IPS-15b (cell line): ENCODE results near the gene KCNA5.

Experiments
- H3K27me3 ChIP-seq: one replicate; pipeline ENCODE4 v1.6.1; 2013; ENCODE audit warnings: low read length; ENCODE audit not compliant: control insufficient read depth, insufficient read depth
- H3K36me3 ChIP-seq: one replicate; pipeline ENCODE4 v1.6.1; 2013; ENCODE audit warnings: low read length; ENCODE audit not compliant: control insufficient read depth, insufficient read depth
- H3K4me1 ChIP-seq: one replicate; pipeline ENCODE4 v1.6.1; 2013; ENCODE audit warnings: mild to moderate bottlenecking, low read length; ENCODE audit not compliant: control insufficient read depth, insufficient read depth
- H3K4me3 ChIP-seq: one replicate; pipeline ENCODE4 v1.5.1; 2013; ENCODE audit warnings: low read depth, low read length
- H3K9ac ChIP-seq: one replicate; pipeline ENCODE4 v1.6.1; 2013; ENCODE audit warnings: low read depth, mild to moderate bottlenecking, low read length
- H3K9me3 ChIP-seq: one replicate; pipeline ENCODE4 v1.6.1; 2013; ENCODE audit warnings: mild to moderate bottlenecking, low read length; ENCODE audit not compliant: control insufficient read depth, insufficient read depth

The KCNA5 gene

GRCh38 chr12:5047094-5047493 is 3.4 kb downstream of the KCNA5 start:
- peaks cover 8% of the 10 kb centered on the region for H3K4me1 ChIP-seq
- H3K27me3 ChIP-seq: peaks cover 54% of the 10 kb centered on the region
- H3K9me3 ChIP-seq: no peaks in the 10 kb centered on the region
- no peak overlapping the region for H3K4me3 ChIP-seq
- no peak overlapping the region for H3K9ac ChIP-seq
- H3K36me3 ChIP-seq: no peaks in the 10 kb centered on the region

GRCh38 chr12:5047729-5048128 is 4.0 kb downstream of the KCNA5 start:
- H3K36me3 ChIP-seq: no peaks in the 10 kb centered on the region

DNA sequence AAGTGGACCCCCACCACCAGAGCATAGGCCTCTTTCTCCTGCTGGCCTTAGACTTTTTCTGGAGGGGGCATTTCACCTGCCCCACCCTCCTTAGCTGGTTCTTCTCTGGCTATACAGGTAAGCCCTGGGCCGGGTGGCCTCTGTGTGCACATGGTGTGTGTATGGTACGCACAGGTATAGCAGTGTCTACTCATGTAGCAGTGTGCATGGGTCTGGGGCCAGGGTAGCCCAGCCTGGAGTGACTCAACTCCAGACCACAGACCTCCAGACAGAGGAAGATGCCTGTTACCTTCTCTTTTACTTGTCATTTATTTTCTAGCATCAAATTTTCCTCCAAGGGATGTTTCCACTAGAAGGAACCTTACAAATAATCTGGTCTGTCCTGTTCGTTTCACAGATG is 6.9 kb downstream of the KCNA5 start:
- Histone ChIP-seq H3K9ac (no peak overlapping the region), H3K27me3 (peaks cover 25% of the 10 kb centered on the region), H3K4me3 (no peak overlapping the region), H3K36me3 (no peaks in the 10 kb centered on the region), H3K9me3 (no peaks in the 10 kb centered on the region), H3K4me1 (peaks cover 5% of the 10 kb centered on the region)

More at GRCh38 chr12:5047729-5048128, 4.0 kb downstream of the KCNA5 start:
- Histone ChIP-seq H3K4me1 (peaks cover 8% of the 10 kb centered on the region), H3K9me3 (no peaks in the 10 kb centered on the region), H3K27me3 (peaks cover 49% of the 10 kb centered on the region), H3K9ac (no peak overlapping the region), H3K4me3 (no peak overlapping the region)

DNA sequence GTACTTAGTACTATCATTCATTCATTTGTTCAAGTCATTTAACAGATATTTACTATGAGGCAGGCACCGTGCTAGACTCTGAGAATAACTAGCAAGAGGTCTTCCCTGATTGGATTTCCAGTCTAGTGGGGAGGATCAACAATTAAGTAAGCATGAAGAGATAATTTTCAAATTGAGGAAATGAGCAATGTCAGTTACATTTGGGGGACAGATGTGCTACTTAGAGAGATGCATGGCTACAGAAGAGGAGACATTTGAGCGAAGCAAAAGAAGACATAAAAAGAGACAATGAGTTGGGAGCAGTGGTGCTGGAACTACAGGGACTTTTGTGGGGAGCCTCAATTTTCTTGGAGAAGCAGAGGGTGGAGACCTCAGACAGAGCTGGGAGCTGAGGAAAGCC is 7.7 kb downstream of the KCNA5 start:
- Histone ChIP-seq H3K4me3 (no peak overlapping the region), H3K27me3 (peaks cover 17% of the 10 kb centered on the region), H3K4me1 (peaks cover 5% of the 10 kb centered on the region), H3K9ac (no peak overlapping the region), H3K36me3 (no peaks in the 10 kb centered on the region), H3K9me3 (no peaks in the 10 kb centered on the region)

- peaks cover 12% of the 10 kb centered on the region for H3K27me3 ChIP-seq
- H3K4me1 ChIP-seq: peaks cover 5% of the 10 kb centered on the region
- no peaks in the 10 kb centered on the region for H3K36me3 ChIP-seq
- H3K9ac ChIP-seq: no peak overlapping the region
- H3K9me3 ChIP-seq: no peaks in the 10 kb centered on the region
- H3K4me3 ChIP-seq: no peak overlapping the region
These were observed 8.2 kb downstream of the KCNA5 start for GRCh38 chr12:5051913-5052312.

GRCh38 chr12:5052348-5052747 is 8.7 kb downstream of the KCNA5 start:
- H3K9ac ChIP-seq: no peak overlapping the region
- peaks cover 8% of the 10 kb centered on the region for H3K27me3 ChIP-seq
- H3K4me1 ChIP-seq: peaks cover 2% of the 10 kb centered on the region
- H3K4me3 ChIP-seq: no peak overlapping the region
- no peaks in the 10 kb centered on the region for H3K9me3 ChIP-seq
- no peaks in the 10 kb centered on the region for H3K36me3 ChIP-seq

DNA sequence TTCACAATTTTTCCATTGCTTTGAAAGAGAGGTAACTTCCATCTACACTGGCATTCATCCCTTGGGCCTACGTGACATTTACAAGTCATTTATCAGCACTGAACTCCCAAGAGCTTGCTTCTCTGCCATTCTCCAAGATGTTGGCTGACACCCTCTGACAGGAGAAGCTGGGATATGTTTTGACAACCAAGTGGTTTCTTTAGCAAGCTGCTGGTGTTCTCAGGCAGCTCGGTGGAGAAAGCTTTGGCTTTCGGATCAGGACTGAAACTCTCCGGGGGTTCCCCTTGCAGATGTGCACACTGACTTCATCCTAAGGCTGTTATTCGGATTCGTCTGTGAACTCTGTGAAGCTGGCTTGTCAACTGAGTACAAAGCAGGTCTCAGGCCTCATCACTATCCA is 15.7 kb downstream of the KCNA5 start:
- Histone ChIP-seq H3K4me3 (no peak overlapping the region), H3K9ac (no peak overlapping the region), H3K4me1 (no peaks in the 10 kb centered on the region), H3K9me3 (no peaks in the 10 kb centered on the region), H3K36me3 (no peaks in the 10 kb centered on the region), H3K27me3 (peaks cover 7% of the 10 kb centered on the region)

DNA sequence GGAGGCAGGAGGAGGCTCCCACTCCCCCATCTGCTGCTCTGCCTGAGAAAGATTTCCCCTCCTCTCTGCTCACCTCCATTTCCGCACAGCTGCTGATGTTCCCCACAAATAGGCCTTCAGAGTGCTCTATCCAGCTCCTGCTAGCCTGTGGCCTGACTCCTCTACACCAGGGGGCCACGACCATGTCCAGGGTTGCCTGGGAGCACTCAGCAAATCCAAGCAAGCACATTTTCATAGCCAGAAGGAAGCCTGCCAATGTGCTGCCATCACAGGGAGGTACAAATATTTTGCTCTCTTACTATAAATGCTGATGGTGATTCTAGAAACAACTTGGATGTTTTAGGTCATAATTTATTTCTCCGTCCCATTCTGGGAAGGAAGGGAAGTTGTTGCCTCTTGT is 17.3 kb downstream of the KCNA5 start:
- Histone ChIP-seq H3K9ac (no peak overlapping the region), H3K36me3 (no peaks in the 10 kb centered on the region), H3K4me3 (no peak overlapping the region), H3K27me3 (peaks cover 8% of the 10 kb centered on the region), H3K9me3 (no peaks in the 10 kb centered on the region), H3K4me1 (no peaks in the 10 kb centered on the region)

- no peak overlapping the region for H3K9ac ChIP-seq
- H3K9me3 ChIP-seq: no peaks in the 10 kb centered on the region
- no peaks in the 10 kb centered on the region for H3K4me1 ChIP-seq
- H3K4me3 ChIP-seq: no peak overlapping the region
- H3K27me3 ChIP-seq: peaks cover 8% of the 10 kb centered on the region
- H3K36me3 ChIP-seq: no peaks in the 10 kb centered on the region
These were observed 19.5 kb downstream of the KCNA5 start for GRCh38 chr12:5063149-5063548.

- Histone ChIP-seq H3K4me1 (no peaks in the 10 kb centered on the region), H3K4me3 (no peak overlapping the region), H3K27me3 (peaks cover 8% of the 10 kb centered on the region), H3K36me3 (no peaks in the 10 kb centered on the region), H3K9ac (no peak overlapping the region), H3K9me3 (no peaks in the 10 kb centered on the region)
These were observed 21.3 kb downstream of the KCNA5 start for GRCh38 chr12:5064913-5065490.

GRCh38 chr12:5066251-5066650 is 22.6 kb downstream of the KCNA5 start:
- H3K27me3 ChIP-seq: peaks cover 8% of the 10 kb centered on the region
- H3K9me3 ChIP-seq: no peaks in the 10 kb centered on the region
- H3K4me1 ChIP-seq: no peaks in the 10 kb centered on the region
- no peak overlapping the region for H3K9ac ChIP-seq
- H3K36me3 ChIP-seq: no peaks in the 10 kb centered on the region
- H3K4me3 ChIP-seq: no peak overlapping the region

DNA sequence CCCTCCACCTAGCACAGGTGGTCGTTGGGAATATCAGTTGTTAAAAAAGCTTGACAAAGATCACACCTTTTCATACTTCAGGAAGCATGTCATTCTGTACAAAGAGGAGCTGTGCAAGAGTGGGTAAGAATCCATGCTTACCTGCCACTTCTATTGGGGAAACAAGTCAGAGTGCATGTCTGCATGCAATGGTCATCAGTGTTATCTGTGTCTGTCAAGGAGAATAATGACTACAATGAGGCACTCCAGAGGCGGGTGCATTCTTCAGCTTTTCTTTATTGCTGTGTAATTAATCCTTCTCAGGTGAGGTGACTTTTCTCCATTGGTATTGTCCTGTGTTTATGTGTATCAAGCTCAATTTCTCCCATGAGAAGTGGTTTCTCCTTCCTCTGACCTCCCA is 24.4 kb downstream of the KCNA5 start:
- Histone ChIP-seq H3K9ac (no peak overlapping the region), H3K4me3 (no peak overlapping the region), H3K36me3 (no peaks in the 10 kb centered on the region), H3K9me3 (no peaks in the 10 kb centered on the region), H3K27me3 (peaks cover 8% of the 10 kb centered on the region), H3K4me1 (no peaks in the 10 kb centered on the region)
